Mesendoderm (in vitro differentiated cells): ENCODE data around the gene PMPCA.

Source experiments
- DNase-seq: peaks from one replicate; pipeline ENCODE4 v3.0.0; 2013
- H2AK5ac ChIP-seq: 2 replicates; pipeline ENCODE4 v1.6.1; 2013; ENCODE audit warnings: low read length, inconsistent platforms
- H2BK120ac ChIP-seq: 2 replicates; pipeline ENCODE4 v1.6.1; 2013; ENCODE audit warnings: low read depth, mild to moderate bottlenecking, low read length, moderate library complexity, mixed read lengths
- H2BK15ac ChIP-seq: replicated peaks from 2 replicates; pipeline ENCODE4 v1.6.1; 2013; ENCODE audit warnings: low read depth, mild to moderate bottlenecking, moderate library complexity
- H2BK5ac ChIP-seq: 2 replicates; pipeline ENCODE4 v1.6.1; 2013; ENCODE audit warnings: low read length, inconsistent platforms
- H3K18ac ChIP-seq: 2 replicates; pipeline ENCODE4 v1.6.1; 2013; ENCODE audit warnings: mild to moderate bottlenecking, low read length, mixed read lengths
- H3K23ac ChIP-seq: one replicate; pipeline ENCODE4 v1.6.1; 2013; ENCODE audit warnings: low read length
- H3K27ac ChIP-seq: 2 replicates; pipeline ENCODE4 v1.5.1; 2013; ENCODE audit warnings: low read depth, mild to moderate bottlenecking, inconsistent platforms, low read length, moderate library complexity
- H3K27me3 ChIP-seq: 2 replicates; pipeline ENCODE4 v1.6.1; 2013; ENCODE audit warnings: low read length, control low read depth, mild to moderate bottlenecking, inconsistent platforms; ENCODE audit not compliant: insufficient read depth, poor library complexity
- H3K36me3 ChIP-seq: 2 replicates; pipeline ENCODE4 v1.6.1; 2013; ENCODE audit warnings: low read length, inconsistent platforms; ENCODE audit not compliant: control insufficient read depth, insufficient read depth
- H3K4ac ChIP-seq: one replicate; pipeline ENCODE4 v1.6.1; 2013; ENCODE audit warnings: low read depth, mild to moderate bottlenecking, low read length, moderate library complexity
- H3K4me1 ChIP-seq: 2 replicates; pipeline ENCODE4 v1.6.1; 2013; ENCODE audit warnings: low read depth, low read length, inconsistent platforms; ENCODE audit not compliant: control insufficient read depth
- H3K4me2 ChIP-seq: 2 replicates; pipeline ENCODE4 v1.6.1; 2013; ENCODE audit warnings: low read length
- H3K4me3 ChIP-seq: 2 replicates; pipeline ENCODE4 v1.5.1; 2013; ENCODE audit warnings: mild to moderate bottlenecking, low read length
- H3K56ac ChIP-seq: one replicate; pipeline ENCODE4 v1.6.1; 2013; ENCODE audit warnings: low read length
- H3K79me1 ChIP-seq: 2 replicates; pipeline ENCODE4 v1.6.1; 2013; ENCODE audit warnings: low read length, inconsistent platforms
- H3K79me2 ChIP-seq: 2 replicates; pipeline ENCODE4 v1.6.1; 2013; ENCODE audit warnings: mild to moderate bottlenecking, low read length; ENCODE audit not compliant: control insufficient read depth, insufficient read depth
- H3K9ac ChIP-seq: 2 replicates; pipeline ENCODE4 v1.6.1; 2013; ENCODE audit warnings: low read length, inconsistent platforms
- H4K5ac ChIP-seq: one replicate; pipeline ENCODE4 v1.6.1; 2013; ENCODE audit warnings: low read length
- H4K8ac ChIP-seq: one replicate; pipeline ENCODE4 v1.6.1; 2013; ENCODE audit warnings: low read depth, mild to moderate bottlenecking, control low read depth, low read length, moderate library complexity
- WGBS: extraction: QIAGEN DNeasy Blood & Tissue Kit; methylation state at CpG from one replicate; pipeline ENCODE4 v1.1.7; 2013; ENCODE audit warnings: low lambda C conversion rate, missing lambda C conversion rate; ENCODE audit not compliant: insufficient coverage; ENCODE audit errors: extremely low coverage; 5-methylcytosine and 5-hydroxymethylcytosine counted together

PMPCA gene

GRCh38 chr9:136372561-136373299 lies 37.7 kb upstream of the PMPCA start:
- Histone ChIP-seq H3K4ac (no peak overlapping the region), H4K5ac (no peak overlapping the region), H2BK120ac (no peak overlapping the region), H3K18ac (no peak overlapping the region), H3K79me1 (no peaks in the 10 kb centered on the region), H3K27ac (no peak overlapping the region), H3K4me3 (no peak overlapping the region), H3K56ac (no peak overlapping the region), H4K8ac (no peak overlapping the region), H3K4me1 (no peaks in the 10 kb centered on the region), H3K79me2 (no peaks in the 10 kb centered on the region), H3K23ac (no peak overlapping the region), H2BK5ac (no peak overlapping the region), H3K36me3 (peaks cover 1% of the 10 kb centered on the region), H3K4me2 (no peak overlapping the region), H2BK15ac (no peak overlapping the region), H3K9ac (no peak overlapping the region), H2AK5ac (no peak overlapping the region), H3K27me3 (no peaks in the 10 kb centered on the region)
- WGBS: no CpG with 5 or more reads among the region's 21 CpGs
- DNase-seq: peak; percentile 60

- Histone ChIP-seq H3K4me2 (no peak within 1 kb of the TSS), H3K36me3 (peaks cover 1% of the 10 kb centered on the region), H3K56ac (no peak within 1 kb of the TSS), H3K79me1 (no peaks in the 10 kb centered on the region), H3K27me3 (no peaks in the 10 kb centered on the region), H4K8ac (no peak within 1 kb of the TSS), H3K9ac (no peak within 1 kb of the TSS), H3K4me3 (no peak within 1 kb of the TSS), H2AK5ac (no peak within 1 kb of the TSS), H2BK15ac (no peak within 1 kb of the TSS), H3K18ac (no peak within 1 kb of the TSS), H3K4me1 (no peaks in the 10 kb centered on the region), H3K4ac (no peak within 1 kb of the TSS), H4K5ac (no peak within 1 kb of the TSS), H2BK5ac (no peak within 1 kb of the TSS), H3K23ac (no peak within 1 kb of the TSS), H3K27ac (no peak within 1 kb of the TSS), H3K79me2 (no peaks in the 10 kb centered on the region), H2BK120ac (no peak within 1 kb of the TSS)
- no peak for DNase-seq
- WGBS: no CpG with 5 or more reads among the region's 27 CpGs
Observed at GRCh38 chr9:136373300-136374182, 36.9 kb upstream of the PMPCA start, which contains the start of gene CARD9. Gene CARD9 (minus strand): TSS chr9:136373669. CDS start chr9:136372078, 1,591 bp downstream.

DNA sequence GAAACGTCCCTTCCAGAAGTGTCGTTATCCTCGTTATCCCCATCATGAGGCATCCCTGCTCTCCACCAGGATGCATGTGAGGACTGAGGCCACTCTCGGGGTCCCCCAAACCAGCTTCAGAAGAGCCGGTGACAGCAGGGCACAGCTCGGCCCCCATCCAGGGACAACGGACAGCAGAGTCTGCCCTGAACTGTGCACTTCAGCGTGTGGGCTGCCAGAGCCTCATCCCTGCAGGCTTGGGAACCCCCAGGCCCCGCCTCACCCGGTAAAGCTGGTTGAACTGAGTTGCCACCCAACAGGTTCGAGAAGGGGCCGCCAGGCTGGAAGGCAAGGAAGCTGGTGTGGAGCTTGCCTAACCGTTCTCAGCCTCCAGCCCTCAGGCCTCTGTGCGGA lies 36.3 kb upstream of the PMPCA start:
- Histone ChIP-seq H3K4me2 (no peak overlapping the region), H2BK15ac (no peak overlapping the region), H3K79me1 (no peaks in the 10 kb centered on the region), H3K4ac (no peak overlapping the region), H2AK5ac (no peak overlapping the region), H3K27ac (no peak overlapping the region), H4K8ac (no peak overlapping the region), H3K23ac (no peak overlapping the region), H4K5ac (no peak overlapping the region), H2BK120ac (no peak overlapping the region), H3K4me3 (no peak overlapping the region), H3K79me2 (no peaks in the 10 kb centered on the region), H3K4me1 (no peaks in the 10 kb centered on the region), H3K9ac (no peak overlapping the region), H3K56ac (no peak overlapping the region), H2BK5ac (no peak overlapping the region), H3K36me3 (peaks cover 1% of the 10 kb centered on the region), H3K18ac (no peak overlapping the region), H3K27me3 (no peaks in the 10 kb centered on the region)
- no CpG with 5 or more reads among the region's 14 CpGs for WGBS
- DNase-seq: no peak

DNA sequence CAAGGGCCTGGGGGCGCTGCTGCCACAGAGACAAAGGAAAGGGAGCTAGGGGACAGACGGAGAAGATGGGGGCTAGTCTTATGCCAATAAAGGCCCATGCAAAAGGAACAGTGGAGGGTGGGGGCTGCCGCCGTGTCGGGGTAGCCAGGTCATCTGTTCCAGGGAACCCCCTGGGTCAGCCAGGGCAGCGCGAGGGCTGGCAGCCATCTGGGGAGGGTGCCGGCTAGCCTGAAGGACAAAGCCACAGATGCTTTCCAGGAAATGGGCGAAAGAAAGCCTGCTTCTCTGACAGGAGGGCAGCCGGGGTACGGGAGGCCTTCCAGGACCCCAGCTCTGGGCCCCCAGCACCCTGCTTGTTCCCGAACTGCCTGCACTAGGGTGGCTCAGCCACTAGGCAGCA lies 35.4 kb upstream of the PMPCA start:
- Histone ChIP-seq H3K9ac (no peak overlapping the region), H3K4me2 (no peak overlapping the region), H3K79me1 (no peaks in the 10 kb centered on the region), H3K27ac (no peak overlapping the region), H3K4me1 (no peaks in the 10 kb centered on the region), H3K4ac (no peak overlapping the region), H3K36me3 (peaks cover 1% of the 10 kb centered on the region), H3K27me3 (no peaks in the 10 kb centered on the region), H4K8ac (no peak overlapping the region), H3K23ac (no peak overlapping the region), H2BK5ac (no peak overlapping the region), H4K5ac (no peak overlapping the region), H3K79me2 (no peaks in the 10 kb centered on the region), H3K56ac (no peak overlapping the region), H3K4me3 (no peak overlapping the region), H2AK5ac (no peak overlapping the region), H2BK15ac (no peak overlapping the region), H2BK120ac (no peak overlapping the region), H3K18ac (no peak overlapping the region)
- DNase-seq: no peak
- WGBS: no CpG with 5 or more reads among the region's 12 CpGs

- H3K4me2 ChIP-seq: no peak overlapping the region
- no peaks in the 10 kb centered on the region for H3K79me1 ChIP-seq
- WGBS: no CpG with 5 or more reads among the region's 8 CpGs
- no peak overlapping the region for H2BK5ac ChIP-seq
- no peak overlapping the region for H3K9ac ChIP-seq
- H2BK120ac ChIP-seq: no peak overlapping the region
- no peak overlapping the region for H3K27ac ChIP-seq
- no peak overlapping the region for H3K4me3 ChIP-seq
- H3K4ac ChIP-seq: no peak overlapping the region
- no peak overlapping the region for H4K8ac ChIP-seq
- H2AK5ac ChIP-seq: no peak overlapping the region
- H3K36me3 ChIP-seq: peaks cover 1% of the 10 kb centered on the region
- H3K27me3 ChIP-seq: no peaks in the 10 kb centered on the region
- H4K5ac ChIP-seq: no peak overlapping the region
- no peak for DNase-seq
- no peaks in the 10 kb centered on the region for H3K79me2 ChIP-seq
- H3K18ac ChIP-seq: no peak overlapping the region
- no peak overlapping the region for H3K56ac ChIP-seq
- H2BK15ac ChIP-seq: no peak overlapping the region
- H3K4me1 ChIP-seq: no peaks in the 10 kb centered on the region
- H3K23ac ChIP-seq: no peak overlapping the region
Observed at GRCh38 chr9:136376457-136376856, 34.0 kb upstream of the PMPCA start.
